Osteocyte (in vitro differentiated cells): ENCODE measurements around the gene SCN9A. TPM values are rescaled to one million over a fixed set of nuclear protein-coding genes. Genes with fewer than 3 reads are reported as not detected.
A peak's percentile ranks its signal among the peaks of the same experiment; 100 is the strongest.

ENCODE experiments used
- DNase-seq: peaks from one replicate; pipeline ENCODE4 v3.0.0; 2021; ENCODE audit warnings: mixed read lengths; ENCODE audit not compliant: unreplicated experiment; ENCODE audit errors: extremely low spot score
- H3K27ac Mint-ChIP-seq: one replicate; pipeline ENCODE4 v1.8.0; 2021; ENCODE audit warnings: mild to moderate bottlenecking, mixed read lengths; ENCODE audit not compliant: unreplicated experiment
- H3K27me3 Mint-ChIP-seq: one replicate; pipeline ENCODE4 v1.8.0; 2021; ENCODE audit warnings: mixed read lengths; ENCODE audit not compliant: unreplicated experiment
- H3K36me3 Mint-ChIP-seq: one replicate; pipeline ENCODE4 v1.8.0; 2021; ENCODE audit warnings: mixed read lengths; ENCODE audit not compliant: unreplicated experiment
- H3K4me1 Mint-ChIP-seq: one replicate; pipeline ENCODE4 v1.8.0; 2021; ENCODE audit warnings: mixed read lengths; ENCODE audit not compliant: unreplicated experiment
- H3K4me3 Mint-ChIP-seq: one replicate; pipeline ENCODE4 v1.8.0; 2021; ENCODE audit warnings: mild to moderate bottlenecking, moderate library complexity, mixed read lengths; ENCODE audit not compliant: unreplicated experiment
- H3K9me3 Mint-ChIP-seq: one replicate; pipeline ENCODE4 v1.8.0; 2021; ENCODE audit warnings: mixed read lengths; ENCODE audit not compliant: unreplicated experiment
- CTCF ChIP-seq: fragments of 200-600 bp; sonication (generic); IDR thresholded peaks from 2 replicates; pipeline ENCODE4 v1.5.0; 2021; ENCODE audit warnings: antibody characterized with exemption, mild to moderate bottlenecking, moderate library complexity
- total RNA-seq: library from RNA; stranded (reverse); gene quantifications from 2 replicates; pipeline ENCODE4 v1.2.1, GENCODE V29; 2021

The SCN9A gene
- total RNA-seq, 1 donor from 2014 or later: 6.6 TPM

GRCh38 chr2:166242309-166242708 is 133.4 kb downstream of the SCN9A start:
- TF ChIP-seq CTCF: no peak
- H3K36me3 Mint-ChIP-seq: peaks cover 3% of the 10 kb centered on the region
- peaks cover 35% of the 10 kb centered on the region for H3K4me1 Mint-ChIP-seq

GRCh38 chr2:166240387-166241313 is 135.1 kb downstream of the SCN9A start:
- Mint-ChIP-seq H3K27me3 (no peaks in the 10 kb centered on the region), H3K4me1 (peaks cover 30% of the 10 kb centered on the region), H3K36me3 (peaks cover 3% of the 10 kb centered on the region), H3K9me3 (peaks cover 6% of the 10 kb centered on the region), H3K4me3 (no peak overlapping the region), H3K27ac (peak overlapping the region; percentile 33)
- no peak for TF ChIP-seq CTCF
- no peak for DNase-seq

More at GRCh38 chr2:166242309-166242708, 133.4 kb downstream of the SCN9A start:
- no peak overlapping the region for H3K4me3 Mint-ChIP-seq
- no peak for DNase-seq
- no peak overlapping the region for H3K27ac Mint-ChIP-seq
- peaks cover 6% of the 10 kb centered on the region for H3K9me3 Mint-ChIP-seq
- H3K27me3 Mint-ChIP-seq: no peaks in the 10 kb centered on the region

- peaks cover 6% of the 10 kb centered on the region for H3K9me3 Mint-ChIP-seq
- no peaks in the 10 kb centered on the region for H3K27me3 Mint-ChIP-seq
- peaks cover 3% of the 10 kb centered on the region for H3K36me3 Mint-ChIP-seq
- no peak overlapping the region for H3K4me3 Mint-ChIP-seq
- peaks cover 35% of the 10 kb centered on the region for H3K4me1 Mint-ChIP-seq
- TF ChIP-seq CTCF: no peak
- H3K27ac Mint-ChIP-seq: peak overlapping the region; percentile 78
- DNase-seq: no peak
Measured at GRCh38 chr2:166239548-166239947, 136.2 kb downstream of the SCN9A start.

DNA sequence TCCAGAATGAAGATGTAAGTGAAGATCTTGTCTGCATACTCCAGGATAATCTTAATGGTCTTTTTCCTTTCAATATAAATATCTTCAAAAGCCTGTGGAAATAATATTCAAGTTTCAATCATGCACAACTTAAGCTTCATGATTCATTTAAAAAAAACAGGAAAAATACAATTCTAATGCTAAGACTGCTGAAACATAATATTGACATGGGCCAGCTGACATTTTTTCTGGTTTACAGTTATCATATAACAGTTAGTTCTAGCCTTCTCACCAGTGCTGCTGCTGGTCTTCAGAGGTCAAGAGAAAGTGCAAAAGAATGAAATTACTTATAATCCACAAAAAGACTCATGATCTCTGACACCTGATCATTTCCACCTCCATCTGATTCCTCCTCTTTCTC is 137.6 kb downstream of the SCN9A start:
- no peaks in the 10 kb centered on the region for H3K27me3 Mint-ChIP-seq
- H3K4me1 Mint-ChIP-seq: peaks cover 47% of the 10 kb centered on the region
- DNase-seq: no peak
- peaks cover 6% of the 10 kb centered on the region for H3K9me3 Mint-ChIP-seq
- H3K36me3 Mint-ChIP-seq: peaks cover 3% of the 10 kb centered on the region
- H3K27ac Mint-ChIP-seq: peak overlapping the region; percentile 67
- no peak overlapping the region for H3K4me3 Mint-ChIP-seq
- TF ChIP-seq CTCF: no peak

- Mint-ChIP-seq H3K27ac (peak overlapping the region; percentile 89), H3K4me3 (no peak overlapping the region), H3K4me1 (peaks cover 51% of the 10 kb centered on the region), H3K9me3 (peaks cover 6% of the 10 kb centered on the region), H3K27me3 (no peaks in the 10 kb centered on the region), H3K36me3 (peaks cover 3% of the 10 kb centered on the region)
- no peak for DNase-seq
- TF ChIP-seq CTCF: no peak
Measured at GRCh38 chr2:166234112-166234846, 141.5 kb downstream of the SCN9A start.
